HepG2 (cell line): ENCODE data around the gene PCDH12. TPM values are rescaled to one million over a fixed set of nuclear protein-coding genes. Genes with fewer than 3 reads are reported as not detected.

Experiments
- AKAP8 ChIP-seq: sonication (generic); formaldehyde crosslinking; IDR thresholded peaks from 2 replicates; pipeline ENCODE4 v1.5.1; 2020; ENCODE audit warnings: mild to moderate bottlenecking, missing genetic modification reagents
- HMGXB4 ChIP-seq, 2 experiments: sonication (generic) in 1 of 2; formaldehyde crosslinking in 1 of 2; IDR thresholded peaks; 2 replicates each; pipeline versions ENCODE4 v1.4.0 to v1.6.1; 2018 to 2020; ENCODE audit warnings: missing genetic modification reagents in 2 of 2, borderline replicate concordance in 1 of 2, low read depth in 1 of 2, mild to moderate bottlenecking in 1 of 2, missing biosample characterization in 1 of 2
- HNF1B ChIP-seq: sonication (generic); formaldehyde crosslinking; IDR thresholded peaks from 2 replicates; pipeline ENCODE4 v1.5.1; 2020; ENCODE audit warnings: mild to moderate bottlenecking, moderate library complexity, missing genetic modification reagents
- KDM4B ChIP-seq: sonication (generic); formaldehyde crosslinking; IDR thresholded peaks from 2 replicates; pipeline ENCODE4 v1.4.0; 2020; ENCODE audit warnings: missing genetic modification reagents
- KLF6 ChIP-seq: IDR thresholded peaks from 2 replicates; pipeline ENCODE4 v1.8.0; 2016; ENCODE audit warnings: missing biosample characterization, missing genetic modification reagents
- NFKBIZ ChIP-seq: IDR thresholded peaks from 2 replicates; pipeline ENCODE4 v1.6.1; 2018; ENCODE audit warnings: missing genetic modification reagents, missing compliant biosample characterization
- ZBTB14 ChIP-seq: sonication (generic); formaldehyde crosslinking; IDR thresholded peaks from 2 replicates; pipeline ENCODE4 v1.4.0; 2020; ENCODE audit warnings: missing genetic modification reagents
- ZBTB21 ChIP-seq: sonication (generic); formaldehyde crosslinking; IDR thresholded peaks from 2 replicates; pipeline ENCODE4 v1.4.0; 2020; ENCODE audit warnings: missing genetic modification reagents
- ZNF781 ChIP-seq: sonication (generic); formaldehyde crosslinking; IDR thresholded peaks from 2 replicates; pipeline ENCODE4 v1.5.1; 2020; ENCODE audit warnings: borderline replicate concordance, mild to moderate bottlenecking, missing genetic modification reagents; ENCODE audit errors: not compliant biosample characterization
- polyA plus RNA-seq, 8 experiments: library from polyadenylated mRNA; depleted of rRNA in 3 of 8; stranded (reverse) in 7 of 8; unstranded in 1 of 8; fragments of >200 nt; fragmentation: Illumina TruSeq in 4 of 8; extraction: Trizol in 4 of 8; gene quantifications; 2 replicates each; pipeline versions ENCODE4 v1.2.1 to v1.2.3, GENCODE V29; 2011 to 2016; ENCODE audit warnings: low read depth in 4 of 8, missing spikeins in 1 of 8, mixed read lengths in 1 of 8; ENCODE audit not compliant: insufficient read depth in 1 of 8
- total RNA-seq, 5 experiments: library from RNA; depleted of rRNA; stranded (reverse); fragments of >200 nt; fragmentation: Illumina TruSeq; extraction: Trizol; gene quantifications; 2 replicates each; pipeline ENCODE4 v1.2.3, GENCODE V29; 2016; ENCODE audit warnings: low read depth in 1 of 5

The PCDH12 gene
- total and polyA plus RNA-seq, 2 of the 13 experiments (the other 11 are each of a cell fraction or from before 2014, with no cell fraction given): not detected

- TF ChIP-seq HMGXB4 (CRISPR knock-in tag; IDR thresholded peaks at IDR 0.05; ENCODE audit: borderline replicate concordance in 1 of 2, low read depth in 1 of 2) (no peak), AKAP8 (no peak), KLF6 (CRISPR knock-in tag) (no peak), KDM4B (CRISPR knock-in tag) (no peak), NFKBIZ (no peak), HNF1B (CRISPR knock-in tag) (no peak), ZNF781 (CRISPR knock-in tag) (no peak), ZBTB14 (CRISPR knock-in tag) (no peak), ZBTB21 (CRISPR knock-in tag) (no peak)
Observed at GRCh38 chr5:141902015-141902814, 55.8 kb downstream of the PCDH12 start (continued).
